Adipocyte (in vitro differentiated cells): ENCODE data around the gene MAP3K10.

Source experiments
- DNase-seq: peaks from one replicate; pipeline ENCODE4 v3.0.0-alpha.2; 2015; ENCODE audit warnings: low read depth
- H3K27me3 ChIP-seq: replicated peaks from 2 replicates; pipeline ENCODE4 v1.7.0; 2013; ENCODE audit warnings: mild to moderate bottlenecking, low read length, moderate library complexity; ENCODE audit not compliant: control insufficient read depth, insufficient read depth
- H3K36me3 ChIP-seq: 2 replicates; pipeline ENCODE4 v1.7.0; 2013; ENCODE audit warnings: low read length, mild to moderate bottlenecking, moderate library complexity; ENCODE audit not compliant: control insufficient read depth, insufficient read depth, severe bottlenecking
- H3K4me1 ChIP-seq: 2 replicates; pipeline ENCODE4 v1.7.0; 2013; ENCODE audit warnings: mild to moderate bottlenecking, low read length, moderate library complexity; ENCODE audit not compliant: control insufficient read depth, insufficient read depth
- H3K4me3 ChIP-seq: 2 replicates; pipeline ENCODE4 v1.7.0; 2013; ENCODE audit warnings: mild to moderate bottlenecking, low read length, moderate library complexity
- H3K9ac ChIP-seq: 2 replicates; pipeline ENCODE4 v1.7.0; 2013; ENCODE audit warnings: mild to moderate bottlenecking, low read length, moderate library complexity
- H3K9me3 ChIP-seq: 2 replicates; pipeline ENCODE4 v1.7.0; 2013; ENCODE audit warnings: mild to moderate bottlenecking, low read length, moderate library complexity; ENCODE audit not compliant: control insufficient read depth

MAP3K10 gene

DNA sequence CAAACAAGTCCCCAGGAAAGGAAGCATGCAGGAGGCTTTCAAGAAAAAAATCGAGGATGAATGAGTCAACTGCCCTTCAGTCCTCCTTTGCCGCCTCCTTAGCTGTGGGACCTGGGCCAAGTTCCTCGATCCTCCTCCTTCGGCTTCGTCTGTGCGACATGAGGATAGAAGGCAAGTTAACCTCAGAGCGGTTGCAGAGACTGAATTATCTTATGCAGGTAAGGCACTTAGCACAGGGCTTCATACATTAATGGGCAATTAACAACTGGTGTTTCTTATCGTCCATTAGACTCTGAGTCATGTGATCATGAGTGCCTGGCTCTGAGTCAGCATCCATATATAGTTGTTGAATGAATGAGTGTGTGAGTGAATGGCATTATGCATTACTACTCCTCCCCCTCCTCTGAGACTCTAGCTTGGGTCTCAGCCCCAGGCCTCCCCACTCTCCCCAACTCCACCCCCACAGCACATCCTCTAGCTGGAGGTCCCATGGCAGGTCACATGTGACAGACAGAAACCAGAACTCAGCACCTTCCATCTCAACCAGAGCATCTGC lies 28.6 kb downstream of the MAP3K10 start:
- peak overlapping the region; percentile 39 for H3K4me3 ChIP-seq
- no peaks in the 10 kb centered on the region for H3K4me1 ChIP-seq
- no peaks in the 10 kb centered on the region for H3K9me3 ChIP-seq
- peaks cover 18% of the 10 kb centered on the region for H3K27me3 ChIP-seq
- no peaks in the 10 kb centered on the region for H3K36me3 ChIP-seq
- H3K9ac ChIP-seq = no peak overlapping the region
- DNase-seq = no peak

- H3K9me3 ChIP-seq = no peaks in the 10 kb centered on the region
- no peak overlapping the region for H3K4me3 ChIP-seq
- no peaks in the 10 kb centered on the region for H3K36me3 ChIP-seq
- peaks cover 4% of the 10 kb centered on the region for H3K4me1 ChIP-seq
- H3K27me3 ChIP-seq = peaks cover 18% of the 10 kb centered on the region
- no peak overlapping the region for H3K9ac ChIP-seq
- no peak for DNase-seq
These were observed 29.4 kb downstream of the MAP3K10 start for GRCh38 chr19:40220674-40221073.

GRCh38 chr19:40221858-40222619 lies 30.8 kb downstream of the MAP3K10 start:
- H3K36me3 ChIP-seq = no peaks in the 10 kb centered on the region

GRCh38 chr19:40223135-40223822 lies 32.1 kb downstream of the MAP3K10 start:
- no peak for DNase-seq

More at GRCh38 chr19:40221858-40222619, 30.8 kb downstream of the MAP3K10 start:
- Histone ChIP-seq H3K27me3 (peaks cover 5% of the 10 kb centered on the region), H3K4me3 (peak overlapping the region; percentile 22), H3K9ac (no peak overlapping the region), H3K9me3 (no peaks in the 10 kb centered on the region), H3K4me1 (peaks cover 17% of the 10 kb centered on the region)
- peak; percentile 90 for DNase-seq

DNA sequence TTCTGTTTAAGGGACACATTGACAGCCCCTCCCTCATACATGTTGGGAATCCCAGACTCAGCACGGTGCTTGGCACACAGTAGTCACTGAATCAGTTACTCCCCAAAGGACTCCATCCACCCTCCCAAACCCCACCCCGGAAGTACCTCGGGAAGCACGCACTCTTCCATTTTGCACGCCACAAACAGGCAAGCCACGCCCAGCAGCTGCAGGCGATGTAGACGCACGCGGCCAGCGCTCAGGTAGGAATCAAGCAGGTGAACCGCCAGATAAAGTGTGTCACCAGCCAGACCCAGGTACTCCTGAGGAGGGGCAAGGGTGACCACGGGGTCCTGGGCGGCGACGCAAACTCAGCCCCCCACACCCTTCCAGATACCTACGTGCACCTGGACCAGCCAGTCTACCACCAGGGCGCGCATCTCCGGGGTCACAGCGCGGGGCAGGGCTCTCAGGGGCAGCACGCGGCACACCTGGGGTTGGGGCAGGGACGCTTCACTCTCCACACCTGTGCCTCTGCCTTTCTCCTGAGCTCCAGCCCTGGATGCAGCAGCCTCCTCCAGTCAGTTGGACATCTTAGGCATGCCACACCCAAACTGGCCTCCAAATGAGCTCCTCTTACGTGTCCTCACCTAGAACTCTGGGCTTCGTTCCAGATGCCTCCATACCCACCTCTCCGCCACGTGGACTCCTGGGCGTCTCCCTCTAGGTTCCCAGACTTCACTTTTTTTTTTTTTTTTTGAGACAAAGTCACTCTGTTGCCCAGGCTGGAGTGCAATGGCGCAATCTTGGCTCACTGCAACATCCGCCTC lies 33.3 kb downstream of the MAP3K10 start:
- DNase-seq = no peak
- H3K9ac ChIP-seq = no peak overlapping the region
- no peaks in the 10 kb centered on the region for H3K27me3 ChIP-seq
- H3K4me3 ChIP-seq = no peak overlapping the region
- H3K36me3 ChIP-seq = no peaks in the 10 kb centered on the region
- H3K9me3 ChIP-seq = no peaks in the 10 kb centered on the region
- H3K4me1 ChIP-seq = peaks cover 25% of the 10 kb centered on the region

More at GRCh38 chr19:40223135-40223822, 32.1 kb downstream of the MAP3K10 start:
- no peaks in the 10 kb centered on the region for H3K27me3 ChIP-seq
- no peak overlapping the region for H3K4me3 ChIP-seq
- H3K9me3 ChIP-seq = no peaks in the 10 kb centered on the region
- H3K36me3 ChIP-seq = no peaks in the 10 kb centered on the region
- no peak overlapping the region for H3K9ac ChIP-seq
- H3K4me1 ChIP-seq = peaks cover 17% of the 10 kb centered on the region

DNA sequence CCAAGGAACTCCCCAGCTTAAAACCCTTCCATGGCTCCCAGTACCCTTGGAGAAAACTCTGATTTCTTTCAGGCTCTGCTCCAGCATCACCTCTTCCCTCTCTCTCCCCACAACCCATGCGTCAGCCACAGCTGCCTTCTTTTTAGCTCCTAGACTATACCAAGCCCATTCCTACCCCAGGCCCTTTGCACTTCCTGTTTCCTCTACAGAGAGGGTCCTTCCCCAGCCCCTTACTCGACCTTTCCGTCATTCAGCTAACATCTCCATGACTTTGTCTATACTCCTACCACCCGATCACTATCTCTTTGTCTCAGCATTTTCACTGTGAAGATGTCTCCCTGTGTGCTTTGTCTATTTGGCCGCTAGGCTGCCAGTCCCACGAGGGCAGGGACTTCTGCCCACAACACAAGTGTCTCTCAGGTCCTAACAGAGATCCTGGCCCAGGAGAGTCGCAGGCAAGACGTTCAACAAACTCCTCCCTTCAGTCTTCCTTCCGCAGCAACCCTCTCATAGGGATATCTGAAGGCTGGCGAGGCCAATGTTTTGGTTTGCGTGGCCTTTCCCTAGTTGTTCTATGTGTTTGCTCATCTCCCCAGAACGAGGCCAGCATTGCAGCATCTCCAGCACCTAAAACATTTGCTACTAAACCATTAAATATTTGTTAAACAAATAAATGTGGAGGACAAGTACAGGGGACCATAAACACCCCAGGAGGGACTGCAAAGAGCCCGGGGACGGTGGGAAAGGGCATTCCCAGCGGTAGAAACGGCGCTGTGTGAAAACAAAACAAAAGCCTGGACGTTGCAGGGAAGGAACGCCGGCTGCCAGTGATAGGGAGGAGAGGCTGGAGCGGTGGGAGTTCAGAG lies 34.4 kb downstream of the MAP3K10 start:
- H3K4me3 ChIP-seq = peak overlapping the region; percentile 70
- peaks cover 36% of the 10 kb centered on the region for H3K4me1 ChIP-seq
- no peaks in the 10 kb centered on the region for H3K9me3 ChIP-seq
- peak overlapping the region; percentile 63 for H3K9ac ChIP-seq
- no peaks in the 10 kb centered on the region for H3K27me3 ChIP-seq
- H3K36me3 ChIP-seq = no peaks in the 10 kb centered on the region
- DNase-seq = peak; percentile 44

GRCh38 chr19:40228346-40228745 lies 37.1 kb downstream of the MAP3K10 start:
- no peak overlapping the region for H3K4me3 ChIP-seq
- no peaks in the 10 kb centered on the region for H3K27me3 ChIP-seq
- peaks cover 3% of the 10 kb centered on the region for H3K36me3 ChIP-seq
- H3K9ac ChIP-seq = no peak overlapping the region
- no peaks in the 10 kb centered on the region for H3K9me3 ChIP-seq
- DNase-seq = no peak
- H3K4me1 ChIP-seq = peaks cover 55% of the 10 kb centered on the region

- DNase-seq = no peak
- Histone ChIP-seq H3K27me3 (no peaks in the 10 kb centered on the region), H3K9me3 (no peaks in the 10 kb centered on the region), H3K9ac (no peak overlapping the region), H3K4me1 (peaks cover 55% of the 10 kb centered on the region), H3K36me3 (peaks cover 7% of the 10 kb centered on the region), H3K4me3 (no peak overlapping the region)
These were observed 37.6 kb downstream of the MAP3K10 start for GRCh38 chr19:40228863-40229262.

GRCh38 chr19:40229484-40229883 lies 38.3 kb downstream of the MAP3K10 start:
- Histone ChIP-seq H3K36me3 (peaks cover 8% of the 10 kb centered on the region), H3K9me3 (no peaks in the 10 kb centered on the region), H3K27me3 (no peaks in the 10 kb centered on the region), H3K4me1 (peaks cover 55% of the 10 kb centered on the region), H3K9ac (no peak overlapping the region), H3K4me3 (no peak overlapping the region)
- DNase-seq = peak; percentile 5

DNA sequence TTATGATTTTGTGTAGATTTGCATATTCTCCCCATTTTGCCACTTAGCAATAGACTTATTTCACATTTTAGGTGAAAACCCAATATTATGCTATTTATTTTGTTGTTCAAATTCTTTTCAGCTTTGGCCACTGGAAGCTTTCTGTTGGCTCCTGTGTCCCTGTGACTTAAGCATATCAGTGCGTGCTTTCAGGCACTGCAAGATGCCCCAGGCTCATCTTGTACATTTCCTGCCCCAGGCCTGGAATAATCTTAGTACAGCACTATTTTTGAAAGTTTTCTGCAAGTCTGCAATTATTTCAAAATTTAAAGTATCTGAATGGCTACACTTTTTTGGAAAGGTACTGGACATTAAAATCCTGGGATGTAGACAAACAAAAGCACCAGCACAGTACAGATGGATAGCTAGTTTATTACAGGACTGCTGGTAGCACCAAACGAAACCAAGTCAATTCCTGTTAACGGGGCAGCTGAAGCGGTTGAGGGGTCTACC lies 38.7 kb downstream of the MAP3K10 start:
- H3K9ac ChIP-seq = peak overlapping the region; percentile 32
- H3K9me3 ChIP-seq = no peaks in the 10 kb centered on the region
- H3K27me3 ChIP-seq = no peaks in the 10 kb centered on the region
- peaks cover 13% of the 10 kb centered on the region for H3K36me3 ChIP-seq
- H3K4me3 ChIP-seq = no peak overlapping the region
- no peak for DNase-seq
- H3K4me1 ChIP-seq = peaks cover 55% of the 10 kb centered on the region
